GM18498 (cell line): Measurements from ENCODE around the gene E2F4.

ENCODE experiments used
- ATAC-seq: cut with Tn5 transposase; IDR thresholded peaks from one replicate; pipeline ENCODE4 v1.9.1; 2021; ENCODE audit warnings: mild to moderate bottlenecking, moderate library complexity; ENCODE audit not compliant: unreplicated experiment

Gene E2F4

GRCh38 chr16:67230809-67231660 lies 39.1 kb downstream of the E2F4 start:
- no peak for ATAC-seq

GRCh38 chr16:67233596-67233995 lies 41.6 kb downstream of the E2F4 start:
- ATAC-seq = no peak

GRCh38 chr16:67234180-67234597 lies 42.2 kb downstream of the E2F4 start:
- ATAC-seq = no peak

- no peak for ATAC-seq
Measured at GRCh38 chr16:67235816-67236562, 44.0 kb downstream of the E2F4 start.

GRCh38 chr16:67236563-67237395 lies 44.8 kb downstream of the E2F4 start:
- no peak for ATAC-seq

GRCh38 chr16:67237396-67238277 lies 45.7 kb downstream of the E2F4 start:
- no peak for ATAC-seq

- no peak for ATAC-seq
Measured at GRCh38 chr16:67238278-67238575, 46.3 kb downstream of the E2F4 start.

- ATAC-seq = no peak
Measured at GRCh38 chr16:67238806-67239470, 47.0 kb downstream of the E2F4 start.

GRCh38 chr16:67240506-67240905 lies 48.6 kb downstream of the E2F4 start:
- no peak for ATAC-seq

- no peak for ATAC-seq
Measured at GRCh38 chr16:67241008-67241900, 49.3 kb downstream of the E2F4 start.

GRCh38 chr16:67242138-67242730 lies 50.3 kb downstream of the E2F4 start:
- no peak for ATAC-seq

- no peak for ATAC-seq
Measured at GRCh38 chr16:67243481-67243880, 51.5 kb downstream of the E2F4 start.

GRCh38 chr16:67244387-67245185 lies 52.6 kb downstream of the E2F4 start:
- peak; percentile 50 for ATAC-seq

GRCh38 chr16:67245186-67245585 lies 53.2 kb downstream of the E2F4 start:
- ATAC-seq = no peak

GRCh38 chr16:67245674-67246080 lies 53.7 kb downstream of the E2F4 start:
- ATAC-seq = no peak

- peak; percentile 23 for ATAC-seq
Measured at GRCh38 chr16:67246081-67246755, 54.3 kb downstream of the E2F4 start.

- peak; percentile 15 for ATAC-seq
Measured at GRCh38 chr16:67246756-67247191, 54.8 kb downstream of the E2F4 start.
